Karpas-422 (cell line): Measurements from ENCODE around the gene PTPN5. TPM values are rescaled to one million over a fixed set of nuclear protein-coding genes. Genes with fewer than 3 reads are reported as not detected.
"Not testable (repeated sequence)": the region's sequence is repeated elsewhere in the genome, so short reads cannot be mapped to it uniquely, and the experiment has no call there.

Experiments used
- DNase-seq: peaks from one replicate; pipeline ENCODE4 v3.0.0-alpha.2; 2015
- H2AFZ ChIP-seq: fragments of 200-600 bp; sonication (generic); 2 replicates; pipeline ENCODE4 v1.6.1; 2014; ENCODE audit warnings: antibody characterized with exemption, low read length, mixed read lengths
- H3K27ac ChIP-seq: fragments of 200-600 bp; sonication (generic); 2 replicates; pipeline ENCODE4 v1.5.1; 2014; ENCODE audit warnings: mild to moderate bottlenecking, low read length, moderate library complexity
- H3K27me3 ChIP-seq: fragments of 200-600 bp; sonication (generic); 2 replicates; pipeline ENCODE4 v1.6.1; 2014; ENCODE audit warnings: low read length, mixed read lengths
- H3K36me3 ChIP-seq: fragments of 200-600 bp; sonication (generic); 2 replicates; pipeline ENCODE4 v1.6.1; 2014; ENCODE audit warnings: low read length, mixed read lengths; ENCODE audit not compliant: insufficient read depth
- H3K4me1 ChIP-seq: fragments of 200-600 bp; sonication (generic); 2 replicates; pipeline ENCODE4 v1.6.1; 2014; ENCODE audit warnings: mild to moderate bottlenecking, low read length, mixed read lengths
- H3K4me2 ChIP-seq: fragments of 200-600 bp; sonication (generic); 2 replicates; pipeline ENCODE4 v1.6.1; 2014; ENCODE audit warnings: low read length, low read depth, mild to moderate bottlenecking; ENCODE audit not compliant: poor library complexity, severe bottlenecking
- H3K4me3 ChIP-seq: fragments of 200-600 bp; sonication (generic); 2 replicates; pipeline ENCODE4 v1.5.1; 2014; ENCODE audit warnings: mild to moderate bottlenecking, antibody characterized with exemption, low read length, mixed read lengths
- H3K79me2 ChIP-seq: fragments of 200-600 bp; sonication (generic); 2 replicates; pipeline ENCODE4 v1.6.1; 2014; ENCODE audit warnings: mild to moderate bottlenecking, low read length, mixed read lengths
- H3K9ac ChIP-seq: fragments of 200-600 bp; sonication (generic); 2 replicates; pipeline ENCODE4 v1.6.0; 2014; ENCODE audit warnings: low read length
- H3K9me2 ChIP-seq: fragments of 200-600 bp; sonication (generic), shearing (Covaris generic); replicated peaks from 2 replicates; pipeline ENCODE4 v1.6.0; 2014; ENCODE audit warnings: mild to moderate bottlenecking, low read length, moderate library complexity; ENCODE audit not compliant: insufficient read depth
- H3K9me3 ChIP-seq: fragments of 300-700, 200-600 bp; sonication (generic); 2 replicates; pipeline ENCODE4 v1.6.1; 2014; ENCODE audit warnings: low read length, mixed read lengths
- H4K20me1 ChIP-seq: fragments of 200-600 bp; sonication (generic); 2 replicates; pipeline ENCODE4 v1.6.1; 2014; ENCODE audit warnings: mild to moderate bottlenecking, antibody characterized with exemption, low read length, low read depth; ENCODE audit not compliant: insufficient read depth
- total RNA-seq: library from RNA; depleted of rRNA; stranded (reverse); fragments of >200 nt; shearing (Covaris generic); gene quantifications from 2 replicates; pipeline ENCODE4 v1.2.3, GENCODE V29; 2014; ENCODE audit warnings: low replicate concordance; rRNA removed

Gene PTPN5
- total RNA-seq: not detected in 2 replicates

GRCh38 chr11:18791207-18791968 lies at the start of gene PTPN5:
Gene PTPN5, minus strand, starts transcription at chr11:18791798. Its CDS starts 19,840 bp downstream, at chr11:18771958.
- Histone ChIP-seq H3K27ac (no peak within 1 kb of the TSS), H3K4me1 (no peaks in the 10 kb centered on the region), H3K36me3 (no peaks in the 10 kb centered on the region), H3K9me2 (no peaks in the 10 kb centered on the region), H3K4me3 (no peak within 1 kb of the TSS), H3K9ac (no peak within 1 kb of the TSS), H3K79me2 (no peaks in the 10 kb centered on the region), H3K27me3 (no peaks in the 10 kb centered on the region), H3K9me3 (no peaks in the 10 kb centered on the region), H4K20me1 (no peaks in the 10 kb centered on the region), H3K4me2 (no peak within 1 kb of the TSS), H2AFZ (no peak within 1 kb of the TSS)
- no peak for DNase-seq

GRCh38 chr11:18836417-18836816 lies 44.8 kb upstream of the PTPN5 start:
- Histone ChIP-seq H3K36me3 (no peaks in the 10 kb centered on the region), H2AFZ (no peak overlapping the region), H3K79me2 (no peaks in the 10 kb centered on the region), H3K9me2 (no peaks in the 10 kb centered on the region), H3K4me1 (no peaks in the 10 kb centered on the region), H3K4me3 (no peak overlapping the region), H3K9me3 (no peaks in the 10 kb centered on the region), H3K4me2 (no peak overlapping the region), H3K27ac (no peak overlapping the region), H3K27me3 (no peaks in the 10 kb centered on the region), H3K9ac (no peak overlapping the region), H4K20me1 (no peaks in the 10 kb centered on the region)
- DNase-seq: no peak

- no peak overlapping the region for H3K4me2 ChIP-seq
- H3K36me3 ChIP-seq: no peaks in the 10 kb centered on the region
- H3K79me2 ChIP-seq: no peaks in the 10 kb centered on the region
- no peak overlapping the region for H2AFZ ChIP-seq
- no peak overlapping the region for H3K9ac ChIP-seq
- DNase-seq: no peak
- no peaks in the 10 kb centered on the region for H3K27me3 ChIP-seq
- H4K20me1 ChIP-seq: no peaks in the 10 kb centered on the region
- H3K9me3 ChIP-seq: no peaks in the 10 kb centered on the region
- no peak overlapping the region for H3K27ac ChIP-seq
- no peaks in the 10 kb centered on the region for H3K4me1 ChIP-seq
- H3K4me3 ChIP-seq: no peak overlapping the region
- H3K9me2 ChIP-seq: no peaks in the 10 kb centered on the region
Observed at GRCh38 chr11:18834754-18835466, 43.3 kb upstream of the PTPN5 start.

- H2AFZ ChIP-seq, H3K4me2 ChIP-seq, H3K4me1 ChIP-seq, H3K9me3 ChIP-seq, H3K9me2 ChIP-seq, H3K9ac ChIP-seq, H3K27me3 ChIP-seq, H3K27ac ChIP-seq, DNase-seq, H4K20me1 ChIP-seq, H3K4me3 ChIP-seq, H3K36me3 ChIP-seq, H3K79me2 ChIP-seq: not testable (repeated sequence)
Observed at GRCh38 chr11:18820160-18820559, 28.6 kb upstream of the PTPN5 start.

GRCh38 chr11:18804199-18804999 lies 12.8 kb upstream of the PTPN5 start:
- no peaks in the 10 kb centered on the region for H3K27me3 ChIP-seq
- H3K9me3 ChIP-seq: no peaks in the 10 kb centered on the region
- no peak overlapping the region for H2AFZ ChIP-seq
- no peak overlapping the region for H3K4me2 ChIP-seq
- no peaks in the 10 kb centered on the region for H3K36me3 ChIP-seq
- no peak overlapping the region for H3K4me3 ChIP-seq
- no peaks in the 10 kb centered on the region for H3K9me2 ChIP-seq
- no peak overlapping the region for H3K27ac ChIP-seq
- no peaks in the 10 kb centered on the region for H4K20me1 ChIP-seq
- H3K4me1 ChIP-seq: no peaks in the 10 kb centered on the region
- DNase-seq: no peak
- no peak overlapping the region for H3K9ac ChIP-seq
- H3K79me2 ChIP-seq: no peaks in the 10 kb centered on the region

- Histone ChIP-seq H3K9ac (no peak overlapping the region), H3K9me2 (no peaks in the 10 kb centered on the region), H3K27me3 (no peaks in the 10 kb centered on the region), H3K9me3 (no peaks in the 10 kb centered on the region), H3K4me1 (no peaks in the 10 kb centered on the region), H3K27ac (no peak overlapping the region), H3K4me3 (no peak overlapping the region), H2AFZ (no peak overlapping the region), H3K4me2 (no peak overlapping the region), H3K36me3 (no peaks in the 10 kb centered on the region), H3K79me2 (no peaks in the 10 kb centered on the region), H4K20me1 (no peaks in the 10 kb centered on the region)
- peak; percentile 77 for DNase-seq
Observed at GRCh38 chr11:18802381-18803257, 11.0 kb upstream of the PTPN5 start.

- no peak overlapping the region for H3K9ac ChIP-seq
- H3K27ac ChIP-seq: no peak overlapping the region
- no peaks in the 10 kb centered on the region for H3K9me2 ChIP-seq
- no peak overlapping the region for H2AFZ ChIP-seq
- H3K36me3 ChIP-seq: no peaks in the 10 kb centered on the region
- no peaks in the 10 kb centered on the region for H3K4me1 ChIP-seq
- no peak for DNase-seq
- H3K79me2 ChIP-seq: no peaks in the 10 kb centered on the region
- H3K27me3 ChIP-seq: no peaks in the 10 kb centered on the region
- H4K20me1 ChIP-seq: no peaks in the 10 kb centered on the region
- no peak overlapping the region for H3K4me2 ChIP-seq
- H3K9me3 ChIP-seq: no peaks in the 10 kb centered on the region
- no peak overlapping the region for H3K4me3 ChIP-seq
Observed at GRCh38 chr11:18798799-18799469, 7.3 kb upstream of the PTPN5 start.
